MM.1S (cell line): ENCODE results near the gene C1QTNF3.

Source experiments
- DNase-seq: peaks from one replicate; pipeline ENCODE4 v3.0.0-alpha.2; 2015
- H2AFZ ChIP-seq: fragments of 300-600 bp; sonication (generic); 2 replicates; pipeline ENCODE4 v1.6.0; 2016; ENCODE audit warnings: antibody characterized with exemption, low read length
- H3F3A ChIP-seq: fragments of 300-600 bp; sonication (generic); 2 replicates; pipeline ENCODE4 v1.6.1; 2016; ENCODE audit warnings: mild to moderate bottlenecking, antibody characterized with exemption, low read length, moderate library complexity, mixed read lengths; ENCODE audit not compliant: insufficient read depth
- H3K27ac ChIP-seq: fragments of 300-600 bp; sonication (generic); 2 replicates; pipeline ENCODE4 v1.5.1; 2016; ENCODE audit warnings: mild to moderate bottlenecking, low read length
- H3K27me3 ChIP-seq: fragments of 300-600 bp; sonication (generic); replicated peaks from 2 replicates; pipeline ENCODE4 v1.6.0; 2016; ENCODE audit warnings: low read length; ENCODE audit not compliant: insufficient read depth
- H3K36me3 ChIP-seq: fragments of 300-600 bp; sonication (generic); replicated peaks from 2 replicates; pipeline ENCODE4 v1.6.1; 2016; ENCODE audit warnings: mild to moderate bottlenecking, low read length, mixed read lengths; ENCODE audit not compliant: insufficient read depth
- H3K4me1 ChIP-seq: fragments of 300-600 bp; sonication (generic); 2 replicates; pipeline ENCODE4 v1.6.1; 2016; ENCODE audit warnings: low read length, mixed read lengths
- H3K4me2 ChIP-seq: fragments of 300-600 bp; sonication (generic); 2 replicates; pipeline ENCODE4 v1.6.0; 2016; ENCODE audit warnings: low read depth, low read length
- H3K4me3 ChIP-seq: fragments of 300-600 bp; sonication (generic); 2 replicates; pipeline ENCODE4 v1.5.1; 2016; ENCODE audit warnings: low read length, mixed read lengths
- H3K79me2 ChIP-seq: fragments of 300-600 bp; sonication (generic); 2 replicates; pipeline ENCODE4 v1.6.1; 2016; ENCODE audit warnings: mixed run types, low read length, mixed read lengths
- H3K9ac ChIP-seq: fragments of 300-600 bp; sonication (generic); 2 replicates; pipeline ENCODE4 v1.6.1; 2016; ENCODE audit warnings: low read length, mixed read lengths
- H3K9me2 ChIP-seq: fragments of 300-600 bp; sonication (generic); replicated peaks from 2 replicates; pipeline ENCODE4 v1.6.1; 2016; ENCODE audit warnings: mild to moderate bottlenecking, low read length, mixed read lengths; ENCODE audit not compliant: insufficient read depth
- H3K9me3 ChIP-seq: fragments of 300-600 bp; sonication (generic); replicated peaks from 2 replicates; pipeline ENCODE4 v1.6.1; 2016; ENCODE audit warnings: mild to moderate bottlenecking, low read length, mixed read lengths; ENCODE audit not compliant: insufficient read depth
- H4K20me1 ChIP-seq: fragments of 300-600 bp; sonication (generic); 2 replicates; pipeline ENCODE4 v1.6.1; 2016; ENCODE audit warnings: mild to moderate bottlenecking, low read length, moderate library complexity, mixed read lengths; ENCODE audit not compliant: insufficient read depth
- CTCF ChIP-seq: fragments of 300-600 bp; sonication (generic); IDR thresholded peaks from 2 replicates; pipeline ENCODE4 v1.5.1; 2016; ENCODE audit warnings: antibody characterized with exemption, low read length, mixed read lengths
- EZH2 ChIP-seq: fragments of 300-600 bp; sonication (generic); optimal IDR thresholded peaks from 2 replicates; pipeline ENCODE3; 2017; ENCODE audit warnings: low read depth, mild to moderate bottlenecking, antibody characterized with exemption, low read length, mixed read lengths
- EZH2phosphoT487 ChIP-seq: fragments of 300-600 bp; sonication (generic); IDR thresholded peaks from 2 replicates; pipeline ENCODE4 v1.6.1; 2018; ENCODE audit warnings: antibody characterized with exemption, low read length

C1QTNF3 gene

GRCh38 chr5:34017254-34017653, 25.8 kb downstream of the C1QTNF3 start:
- Histone ChIP-seq H3K4me2 (no peak overlapping the region), H4K20me1 (no peaks in the 10 kb centered on the region), H3K79me2 (no peaks in the 10 kb centered on the region), H3K9ac (no peak overlapping the region), H3K27ac (no peak overlapping the region), H3K27me3 (no peaks in the 10 kb centered on the region), H3F3A (0 out of 2 replicates have a peak, but pooled peaks cover 4% of the 10 kb centered on the region), H3K4me3 (no peak overlapping the region), H3K36me3 (no peaks in the 10 kb centered on the region), H3K4me1 (peaks cover 6% of the 10 kb centered on the region), H3K9me2 (no peaks in the 10 kb centered on the region), H2AFZ (no peak overlapping the region), H3K9me3 (no peaks in the 10 kb centered on the region)
- no peak for DNase-seq
- TF ChIP-seq CTCF (no peak), EZH2 (no peak), EZH2phosphoT487 (no peak)

- Histone ChIP-seq H3K9me3 (no peaks in the 10 kb centered on the region), H3K4me3 (no peak overlapping the region), H3K9me2 (no peaks in the 10 kb centered on the region), H3K27ac (no peak overlapping the region), H3K4me1 (peaks cover under 1% of the 10 kb centered on the region), H4K20me1 (no peaks in the 10 kb centered on the region), H3K27me3 (no peaks in the 10 kb centered on the region), H3K36me3 (no peaks in the 10 kb centered on the region), H2AFZ (no peak overlapping the region), H3K4me2 (no peak overlapping the region), H3K9ac (no peak overlapping the region), H3F3A (no peaks in the 10 kb centered on the region), H3K79me2 (no peaks in the 10 kb centered on the region)
- TF ChIP-seq CTCF, result no peak
- TF ChIP-seq EZH2, result no peak
- TF ChIP-seq EZH2phosphoT487, result no peak
- no peak for DNase-seq
These were observed 26.3 kb downstream of the C1QTNF3 start for GRCh38 chr5:34016750-34017149.

- TF ChIP-seq CTCF, result no peak
- no peak for TF ChIP-seq EZH2
- no peak for TF ChIP-seq EZH2phosphoT487
- Histone ChIP-seq H3K4me1 (no peaks in the 10 kb centered on the region), H3K79me2 (no peaks in the 10 kb centered on the region), H3K9me2 (no peaks in the 10 kb centered on the region), H3K27me3 (no peaks in the 10 kb centered on the region), H3K9me3 (no peaks in the 10 kb centered on the region), H3K4me3 (no peak overlapping the region), H3F3A (no peaks in the 10 kb centered on the region), H3K36me3 (no peaks in the 10 kb centered on the region), H4K20me1 (no peaks in the 10 kb centered on the region), H3K27ac (no peak overlapping the region), H2AFZ (no peak overlapping the region), H3K4me2 (no peak overlapping the region), H3K9ac (no peak overlapping the region)
- no peak for DNase-seq
These were observed 26.8 kb downstream of the C1QTNF3 start for GRCh38 chr5:34016222-34016621.
